Measurements from ENCODE around the gene CAMK2G. TPM values are rescaled to one million over a fixed set of nuclear protein-coding genes. Genes with fewer than 3 reads are reported as not detected.

CAMK2G gene
- total RNA-seq, 2 donors from 2014 or later = 41.9 to 47.8 TPM

GRCh38 chr10:73785721-73786511 lies 88.4 kb downstream of the CAMK2G start:
- Histone ChIP-seq H3K4me3 (peak overlapping the region; percentile 72 to 97), H3K27me3 (replicated peaks; ENCODE audit: insufficient read depth) (no peaks in the 10 kb centered on the region), H3K27ac (peak overlapping the region; percentile 85 to 96), H3K9me3 (no peaks in the 10 kb centered on the region), H3K36me3 (peaks cover 14 to 20% of the 10 kb centered on the region in 2 donors), H3K4me1 (replicated peaks) (peaks cover 8% of the 10 kb centered on the region)
- intact Hi-C loops (cut with DNase I) = no loop called here
- under 1% methylated on average over 46 of the region's 54 CpGs for WGBS
- TF ChIP-seq CTCF (IDR thresholded peaks at IDR 0.05) = no peak
- TF ChIP-seq POLR2AphosphoS5 (IDR thresholded peaks at IDR 0.05) = peak; percentile 25
- DNase-seq (ENCODE audit: low spot score) = peak; percentile 67

GRCh38 chr10:73785211-73785720 lies 89.1 kb downstream of the CAMK2G start, which contains the start of gene ZSWIM8:
Gene ZSWIM8, plus strand, starts transcription at chr10:73785606. Its CDS starts 273 bp downstream, at chr10:73785879.
- peak within 1 kb of the TSS; percentile 85 to 96 for H3K27ac ChIP-seq
- no peaks in the 10 kb centered on the region for H3K27me3 ChIP-seq (replicated peaks; ENCODE audit: insufficient read depth)
- H3K4me3 ChIP-seq = peak within 1 kb of the TSS; percentile 72 to 97
- H3K36me3 ChIP-seq = peaks cover 8 to 15% of the 10 kb centered on the region in 2 donors
- intact Hi-C loops (cut with DNase I) = no loop called here
- peak; percentile 93 for DNase-seq (ENCODE audit: low spot score)
- peak; percentile 96 for TF ChIP-seq POLR2AphosphoS5 (IDR thresholded peaks at IDR 0.05)
- TF ChIP-seq CTCF (IDR thresholded peaks at IDR 0.05) = peak in 3 of 4 experiments; percentile 9 to 41 (median 23)
- peak; percentile 78 for TF ChIP-seq POLR2A (IDR thresholded peaks at IDR 0.05)
- peaks cover 11% of the 10 kb centered on the region for H3K4me1 ChIP-seq (replicated peaks)
- under 1% methylated on average over 32 of the region's 36 CpGs for WGBS
- H3K9me3 ChIP-seq = no peaks in the 10 kb centered on the region

- 46% methylated on average over 2 of the region's 2 CpGs for whole genome bisulfite sequencing
- Histone ChIP-seq H3K27ac (peak overlapping the region; percentile 82 to 93), H3K4me3 (peak overlapping the region; percentile 60 to 80), H3K36me3 (no peaks in the 10 kb centered on the region), H3K4me1 (replicated peaks) (peaks cover 11% of the 10 kb centered on the region), H3K9me3 (no peaks in the 10 kb centered on the region), H3K27me3 (replicated peaks; ENCODE audit: insufficient read depth) (no peaks in the 10 kb centered on the region)
- DNase-seq (ENCODE audit: low spot score) = no peak
- intact Hi-C loops (cut with DNase I) = no loop called here
- TF ChIP-seq CTCF (IDR thresholded peaks at IDR 0.05) (no peak), POLR2A (IDR thresholded peaks at IDR 0.05) (no peak), POLR2AphosphoS5 (IDR thresholded peaks at IDR 0.05) (no peak)
Observed at GRCh38 chr10:73782749-73783085, 91.6 kb downstream of the CAMK2G start.

GRCh38 chr10:73781879-73782748 lies 92.2 kb downstream of the CAMK2G start, which contains the start of gene CHCHD1:
Gene CHCHD1, plus strand, starts transcription at chr10:73782048. Its CDS starts 28 bp downstream, at chr10:73782076.
- Histone ChIP-seq H3K4me1 (replicated peaks) (peaks cover 6% of the 10 kb centered on the region), H3K4me3 (peak within 1 kb of the TSS; percentile 60 to 80), H3K27ac (peak within 1 kb of the TSS; percentile 82 to 93), H3K27me3 (replicated peaks; ENCODE audit: insufficient read depth) (no peaks in the 10 kb centered on the region), H3K9me3 (no peaks in the 10 kb centered on the region), H3K36me3 (no peaks in the 10 kb centered on the region)
- intact Hi-C loops (cut with DNase I) = no loop called here
- WGBS = under 1% methylated on average over 57 of the region's 57 CpGs
- peak; percentile 80 for DNase-seq (ENCODE audit: low spot score)
- TF ChIP-seq POLR2AphosphoS5 (IDR thresholded peaks at IDR 0.05) (peak; percentile 95), CTCF (IDR thresholded peaks at IDR 0.05) (peak in 1 of 4 experiments; percentile 23), POLR2A (IDR thresholded peaks at IDR 0.05) (peak; percentile 52)
